Stimulated activated naive CD8-positive, alpha-beta T cell treated with anti-CD3 and anti-CD28 coated beads, Interleukin-15, Interleukin-2, amounts not matched to agents 100 U/mL and 50 U/mL, for 24 hours (primary cell): ENCODE data around the gene EZR.

ENCODE experiments used
- ATAC-seq: fragments of 150-1000 bp; cut with Tn5 transposase; one replicate; pipeline ENCODE4 v1.10.0; 2021
- DNase-seq: peaks from one replicate; pipeline ENCODE4 v3.0.0; 2021

The EZR gene

GRCh38 chr6:158775832-158776231 is 43.3 kb downstream of the EZR start:
- DNase-seq, result no peak
- ATAC-seq, result no peak

- ATAC-seq (no peak), DNase-seq (no peak)
Measured at GRCh38 chr6:158774717-158775449, 44.3 kb downstream of the EZR start.

GRCh38 chr6:158773581-158774449 is 45.4 kb downstream of the EZR start:
- ATAC-seq, result no peak
- no peak for DNase-seq

GRCh38 chr6:158772851-158773371 is 46.3 kb downstream of the EZR start:
- DNase-seq, result no peak
- no peak for ATAC-seq

- DNase-seq, result no peak
Measured at GRCh38 chr6:158772172-158772571, 47.0 kb downstream of the EZR start.

GRCh38 chr6:158771399-158772152 is 47.6 kb downstream of the EZR start:
- DNase-seq (no peak), ATAC-seq (no peak)

More at GRCh38 chr6:158772172-158772571, 47.0 kb downstream of the EZR start:
- ATAC-seq, result peak; percentile 4

- ATAC-seq, result no peak
Measured at GRCh38 chr6:158770533-158771330, 48.4 kb downstream of the EZR start.

GRCh38 chr6:158769771-158770432 is 49.3 kb downstream of the EZR start:
- ATAC-seq (no peak), DNase-seq (no peak)

More at GRCh38 chr6:158770533-158771330, 48.4 kb downstream of the EZR start:
- no peak for DNase-seq

- DNase-seq, result no peak
- ATAC-seq, result no peak
Measured at GRCh38 chr6:158769234-158769770, 49.9 kb downstream of the EZR start.

GRCh38 chr6:158768436-158768835 is 50.7 kb downstream of the EZR start:
- ATAC-seq, result no peak
- no peak for DNase-seq

- no peak for ATAC-seq
- DNase-seq, result no peak
Measured at GRCh38 chr6:158767709-158768108, 51.5 kb downstream of the EZR start.

GRCh38 chr6:158766621-158767455 is 52.3 kb downstream of the EZR start:
- no peak for ATAC-seq
- DNase-seq, result no peak

GRCh38 chr6:158765499-158766068 is 53.6 kb downstream of the EZR start:
- DNase-seq (no peak), ATAC-seq (no peak)

GRCh38 chr6:158764926-158765325 is 54.2 kb downstream of the EZR start:
- DNase-seq (no peak), ATAC-seq (no peak)

GRCh38 chr6:158764183-158764849 is 54.9 kb downstream of the EZR start:
- DNase-seq, result no peak
- no peak for ATAC-seq

GRCh38 chr6:158763434-158764182 is 55.6 kb downstream of the EZR start:
- DNase-seq (no peak), ATAC-seq (no peak)

GRCh38 chr6:158762787-158763433 is 56.3 kb downstream of the EZR start:
- ATAC-seq (no peak), DNase-seq (no peak)

GRCh38 chr6:158761746-158762145 is 57.4 kb downstream of the EZR start:
- no peak for DNase-seq
- no peak for ATAC-seq
